ENCODE measurements around the gene TMEM151B. TPM values are rescaled to one million over a fixed set of nuclear protein-coding genes. Genes with fewer than 3 reads are reported as not detected.
A peak's percentile ranks its signal among the peaks of the same experiment; 100 is the strongest.

Gene TMEM151B
- total RNA-seq, 4 donors from 2014 or later, result not detected

- intact Hi-C loops (cut with DNase I), result no loop called here
- no peaks in the 10 kb centered on the region for H3K9me3 ChIP-seq
- no peak for DNase-seq
- 14 to 15% methylated on average over 18 to 24 of the region's 26 CpGs for WGBS, 2 donors
- peak overlapping the region; percentile 66 to 91 (median 88) for H3K27ac ChIP-seq
- peaks cover 0 to 2% (median 0%) of the 10 kb centered on the region in 3 donors for H3K36me3 ChIP-seq
- TF ChIP-seq POLR2A (IDR thresholded peaks at IDR 0.05), result no peak
- no peak for TF ChIP-seq CTCF (IDR thresholded peaks at IDR 0.05)
- peaks cover 63 to 100% (median 80%) of the 10 kb centered on the region in 3 donors for H3K4me1 ChIP-seq
- peak overlapping the region; percentile 43 to 85 (median 62) for H3K4me3 ChIP-seq
- no peaks in the 10 kb centered on the region for H3K27me3 ChIP-seq
Observed at GRCh38 chr6:44222486-44223318, 47.5 kb upstream of the TMEM151B start.

GRCh38 chr6:44223319-44224028 is 46.8 kb upstream of the TMEM151B start, which contains the start of gene SLC29A1:
Gene SLC29A1, plus strand, starts transcription at chr6:44223595. Its CDS starts 3,719 bp downstream, at chr6:44227314.
- Histone ChIP-seq H3K27ac (peak within 1 kb of the TSS; percentile 66 to 91 (median 88)), H3K27me3 (no peaks in the 10 kb centered on the region), H3K4me1 (peaks cover 62 to 95% (median 74%) of the 10 kb centered on the region in 3 donors), H3K9me3 (no peaks in the 10 kb centered on the region), H3K36me3 (peaks cover 0 to 3% (median 0%) of the 10 kb centered on the region in 3 donors), H3K4me3 (peak within 1 kb of the TSS; percentile 43 to 85 (median 62))
- DNase-seq, result no peak
- TF ChIP-seq POLR2A (IDR thresholded peaks at IDR 0.05), result peak in 1 of 4 donors; percentile 44
- TF ChIP-seq CTCF (IDR thresholded peaks at IDR 0.05), result peak in 1 of 6 experiments; percentile 10
- WGBS, 2 donors, result 0% methylated on average over 5 of the region's 73 CpGs; no CpG with 5 or more reads in 1 of the 2 donors
- intact Hi-C loops (cut with DNase I), result no loop called here

- Histone ChIP-seq H3K4me1 (peaks cover 56 to 87% (median 68%) of the 10 kb centered on the region in 3 donors), H3K27ac (peak overlapping the region in 3 of 4 donors; percentile 86 to 91 (median 90)), H3K36me3 (peaks cover 0 to 5% (median 3%) of the 10 kb centered on the region in 3 donors), H3K9me3 (no peaks in the 10 kb centered on the region), H3K4me3 (peak overlapping the region; percentile 43 to 85 (median 62)), H3K27me3 (no peaks in the 10 kb centered on the region)
- intact Hi-C loops (cut with DNase I), result no loop called here
- no peak for TF ChIP-seq CTCF (IDR thresholded peaks at IDR 0.05)
- TF ChIP-seq POLR2A (IDR thresholded peaks at IDR 0.05), result no peak
- DNase-seq, result no peak
- 9 to 12% methylated on average over 10 to 12 of the region's 18 CpGs for WGBS, 2 donors
Observed at GRCh38 chr6:44224029-44224964, 46.0 kb upstream of the TMEM151B start.

GRCh38 chr6:44224965-44225305 is 45.3 kb upstream of the TMEM151B start:
- no peak for TF ChIP-seq CTCF (IDR thresholded peaks at IDR 0.05)
- no peak for TF ChIP-seq POLR2A (IDR thresholded peaks at IDR 0.05)
- WGBS, 2 donors, result 83 to 88% methylated on average over 2 to 4 of the region's 4 CpGs
- peaks cover 51 to 81% (median 62%) of the 10 kb centered on the region in 3 donors for H3K4me1 ChIP-seq
- no peaks in the 10 kb centered on the region for H3K9me3 ChIP-seq
- H3K36me3 ChIP-seq, result peaks cover 2 to 11% (median 3%) of the 10 kb centered on the region in 3 donors
- H3K27me3 ChIP-seq, result no peaks in the 10 kb centered on the region
- no peak for DNase-seq
- no peak overlapping the region for H3K4me3 ChIP-seq
- intact Hi-C loops (cut with DNase I), result no loop called here
- H3K27ac ChIP-seq, result peak overlapping the region in 1 of 4 donors; percentile 90
